GM21825 (cell line): ENCODE measurements around the gene GTPBP8.
A peak's percentile ranks its signal among the peaks of the same experiment; 100 is the strongest.

Experiments
- ATAC-seq: cut with Tn5 transposase; IDR thresholded peaks from one replicate; pipeline ENCODE4 v1.9.1; 2021; ENCODE audit warnings: mild to moderate bottlenecking, moderate library complexity; ENCODE audit not compliant: unreplicated experiment

GTPBP8 gene

DNA sequence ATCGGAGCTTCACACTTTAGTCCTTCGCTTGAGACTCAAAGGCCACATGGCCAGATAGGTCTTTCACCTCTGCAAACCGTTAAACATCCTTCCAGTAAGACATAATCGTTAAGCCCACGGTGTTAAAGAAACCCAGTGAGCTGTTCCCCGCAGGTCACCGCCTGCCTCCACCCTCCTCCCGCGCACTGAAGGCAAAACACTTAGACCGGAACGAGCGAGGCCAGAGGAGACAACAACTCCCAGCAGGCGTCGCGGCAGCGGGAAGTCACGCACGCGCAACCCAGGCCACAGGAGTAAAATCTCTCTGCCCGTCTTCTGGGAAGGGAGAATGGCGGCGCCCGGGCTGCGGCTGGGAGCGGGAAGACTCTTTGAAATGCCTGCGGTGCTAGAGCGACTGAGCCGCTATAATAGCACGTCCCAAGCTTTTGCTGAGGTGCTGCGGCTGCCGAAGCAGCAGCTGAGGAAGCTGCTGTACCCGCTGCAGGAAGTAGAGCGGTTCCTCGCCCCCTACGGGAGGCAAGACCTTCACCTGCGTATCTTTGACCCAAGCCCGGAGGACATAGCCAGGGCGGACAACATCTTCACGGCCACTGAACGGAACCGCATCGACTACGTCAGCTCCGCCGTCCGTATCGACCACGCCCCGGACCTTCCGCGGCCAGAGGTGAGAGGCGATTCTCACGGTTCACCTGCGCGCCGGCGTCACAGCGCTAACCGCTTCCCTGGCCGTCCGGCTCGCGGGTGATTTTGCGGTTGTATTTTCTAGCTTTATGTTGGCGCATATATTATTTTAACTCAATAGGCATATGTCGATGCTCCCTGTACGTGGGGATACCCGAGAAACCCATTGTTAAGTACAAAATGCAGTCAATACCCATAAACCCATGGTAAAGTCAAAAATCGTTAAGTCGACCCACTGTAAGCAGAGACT is at the start of gene GTPBP8:
Gene GTPBP8 (plus strand): TSS at position 313 of the 931 bp plus-strand sequence. CDS start 16 bp downstream, at position 329.
- peak; percentile 87 for ATAC-seq

DNA sequence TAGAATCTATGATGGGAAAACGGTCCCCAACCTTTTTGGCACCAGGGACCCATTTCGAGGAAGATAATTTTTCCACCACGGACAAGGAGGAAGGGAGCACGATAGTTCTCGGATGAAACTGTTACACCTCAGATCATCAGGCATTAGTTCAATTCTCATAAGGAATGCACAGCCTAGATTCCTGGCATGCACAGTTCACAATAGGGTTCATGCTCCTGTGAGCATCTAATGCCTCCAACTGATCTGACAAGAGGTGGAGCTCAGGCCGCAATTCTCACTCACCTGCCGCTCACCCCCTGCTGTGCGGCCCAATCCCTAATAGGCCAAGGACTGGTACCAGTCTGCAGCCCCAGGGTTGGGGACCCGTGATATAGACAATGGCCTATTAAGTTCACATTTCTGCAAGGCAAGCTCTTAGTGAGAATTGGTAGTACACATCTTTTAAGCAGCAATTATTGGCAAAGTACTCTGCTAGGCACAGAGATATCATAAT is 42.4 kb upstream of the GTPBP8 start:
- ATAC-seq: no peak

DNA sequence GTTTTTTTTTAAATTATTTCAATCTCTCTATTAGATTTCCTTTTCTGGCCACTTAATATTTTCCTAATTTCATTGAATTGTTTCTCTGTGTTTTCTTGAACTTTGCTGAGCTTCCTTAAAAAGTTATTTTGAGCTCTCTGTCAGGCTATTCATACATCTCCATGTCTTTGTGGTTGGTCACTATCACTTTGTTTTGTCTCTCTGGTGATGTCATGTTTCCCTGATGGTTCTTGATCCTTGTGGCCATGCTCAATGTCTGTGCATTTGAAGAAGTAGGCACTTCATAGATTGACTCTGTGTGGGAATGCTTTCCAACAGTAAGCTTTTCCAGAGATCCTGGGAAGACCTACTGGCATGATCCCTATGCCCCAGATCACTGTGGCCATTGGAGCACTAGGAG is 34.4 kb upstream of the GTPBP8 start:
- ATAC-seq: no peak

DNA sequence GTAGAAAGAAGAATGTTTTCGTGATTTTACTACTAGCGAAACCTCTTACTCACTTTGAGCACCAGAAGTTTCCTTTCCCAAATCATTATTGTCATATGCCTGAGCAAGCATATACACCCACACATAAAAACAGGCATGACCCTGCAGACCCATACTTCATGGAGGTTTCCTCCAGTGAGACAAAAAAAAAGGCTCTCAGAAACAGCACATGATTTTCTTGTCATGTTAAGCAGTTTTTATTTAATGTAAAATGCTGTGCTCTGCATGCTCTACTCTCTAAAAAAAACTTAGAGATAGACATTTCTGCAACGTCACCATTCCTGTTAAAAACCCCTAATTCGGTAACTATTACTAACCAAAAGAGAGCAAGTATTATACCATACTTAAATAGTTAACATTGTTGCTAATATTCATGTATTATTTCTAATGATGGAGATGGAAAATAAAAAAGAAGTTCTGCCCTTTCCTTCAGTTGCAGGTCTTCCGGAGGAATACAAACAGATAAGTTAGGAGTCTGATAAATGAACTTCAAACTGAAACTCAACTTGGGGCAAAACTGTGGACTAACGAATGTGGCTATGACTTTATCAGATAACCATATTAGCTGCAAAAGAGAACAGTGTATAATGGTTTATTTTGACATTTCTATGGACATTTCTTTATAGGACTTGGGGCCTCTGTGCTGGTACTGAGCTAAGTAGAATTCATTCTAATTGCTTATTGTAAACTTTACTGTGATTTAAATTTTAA is 31.8 kb upstream of the GTPBP8 start:
- peak; percentile 70 for ATAC-seq

DNA sequence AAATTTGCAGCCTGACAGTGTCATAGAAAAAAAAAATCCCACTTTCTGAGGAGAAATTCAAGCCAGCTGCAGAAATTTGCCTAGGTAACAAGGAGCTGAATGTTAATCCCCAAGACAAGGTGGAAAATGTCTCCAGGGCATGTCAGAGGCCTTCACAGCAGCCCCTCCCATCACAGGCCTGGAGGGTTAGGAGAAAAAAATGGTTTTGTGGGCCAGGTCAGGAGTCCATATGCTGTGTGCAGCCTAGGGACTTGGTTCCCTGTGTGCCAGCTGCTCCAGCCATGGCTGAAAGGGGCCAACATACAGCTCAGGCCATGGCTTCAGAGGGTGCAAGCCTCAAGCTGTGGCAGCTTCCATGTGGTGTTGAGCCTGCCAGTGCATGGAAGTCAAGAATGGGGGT is 27.1 kb upstream of the GTPBP8 start:
- no peak for ATAC-seq

DNA sequence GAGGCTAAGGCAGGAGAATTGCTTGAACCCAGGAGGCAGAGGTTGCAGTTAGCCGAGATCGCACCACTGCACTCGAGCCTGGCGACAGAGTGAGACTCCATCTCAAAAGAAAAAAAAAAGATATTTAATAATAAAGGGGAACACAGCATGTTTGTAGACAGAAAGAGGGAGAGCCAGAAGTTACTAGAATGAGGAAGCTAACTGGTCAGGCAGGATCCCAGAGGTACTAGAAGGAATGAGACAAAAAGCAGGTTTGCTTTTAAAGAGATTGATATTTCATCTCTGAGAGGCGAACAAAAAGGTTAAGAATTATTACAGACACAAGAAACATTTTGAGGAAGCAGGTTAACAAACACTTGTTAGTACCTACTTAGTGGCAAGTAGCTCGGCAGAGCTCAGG is 25.1 kb upstream of the GTPBP8 start:
- ATAC-seq: no peak

DNA sequence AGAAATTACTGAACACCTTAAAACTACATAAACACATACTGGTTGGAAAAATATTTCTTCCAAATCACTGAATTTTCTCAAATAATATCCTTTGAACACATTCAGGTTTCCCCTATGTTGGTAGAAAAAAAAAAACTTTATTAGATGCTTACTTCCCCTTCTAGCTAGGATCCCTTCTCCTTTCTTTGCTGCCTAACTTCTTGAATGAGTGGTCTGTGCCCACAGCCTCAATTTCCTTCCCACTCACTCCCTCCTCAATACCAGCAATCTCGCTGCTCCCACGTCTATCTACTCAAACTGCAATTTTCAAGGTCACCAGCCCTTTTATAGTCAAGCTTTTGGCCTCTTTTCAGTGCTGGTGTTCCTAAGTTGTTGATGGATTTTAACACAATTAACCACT is 24.2 kb upstream of the GTPBP8 start:
- no peak for ATAC-seq

DNA sequence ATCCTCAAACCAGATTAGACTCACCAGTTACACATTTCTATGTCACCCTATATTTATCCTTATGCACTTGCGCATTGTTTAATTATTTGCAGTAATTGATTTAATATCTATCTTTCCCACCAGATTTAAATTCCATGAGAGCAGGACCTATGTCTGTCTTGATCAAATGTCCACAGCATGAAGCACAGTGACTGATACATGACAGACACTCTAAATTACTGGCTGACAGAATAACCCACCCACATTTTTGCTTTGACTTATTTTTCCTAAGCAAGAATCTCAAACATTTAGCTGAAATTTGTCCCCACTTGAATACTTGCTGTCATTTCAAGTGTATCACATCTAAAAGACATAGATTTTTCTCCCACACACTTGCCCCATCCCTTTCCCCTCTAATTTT is 23.4 kb upstream of the GTPBP8 start:
- ATAC-seq: no peak

DNA sequence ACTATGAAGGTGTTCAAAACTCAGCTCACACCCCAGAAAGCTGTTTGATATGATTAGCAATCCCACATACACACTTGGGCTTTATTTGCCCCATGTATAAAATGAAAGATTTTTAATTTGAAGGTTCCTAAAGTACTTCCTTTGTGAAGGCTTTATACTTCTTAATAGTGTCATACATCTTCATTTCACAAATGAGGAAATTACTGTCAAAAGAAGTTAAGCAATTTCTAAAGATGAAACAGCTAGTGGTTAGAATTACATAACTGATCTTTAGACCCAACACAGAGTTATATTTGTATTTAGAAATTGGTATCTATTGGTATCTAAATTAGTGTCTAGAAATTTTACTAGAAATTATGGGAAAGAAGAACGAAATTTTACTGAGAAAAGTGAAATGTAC is 23.0 kb upstream of the GTPBP8 start:
- ATAC-seq: no peak

DNA sequence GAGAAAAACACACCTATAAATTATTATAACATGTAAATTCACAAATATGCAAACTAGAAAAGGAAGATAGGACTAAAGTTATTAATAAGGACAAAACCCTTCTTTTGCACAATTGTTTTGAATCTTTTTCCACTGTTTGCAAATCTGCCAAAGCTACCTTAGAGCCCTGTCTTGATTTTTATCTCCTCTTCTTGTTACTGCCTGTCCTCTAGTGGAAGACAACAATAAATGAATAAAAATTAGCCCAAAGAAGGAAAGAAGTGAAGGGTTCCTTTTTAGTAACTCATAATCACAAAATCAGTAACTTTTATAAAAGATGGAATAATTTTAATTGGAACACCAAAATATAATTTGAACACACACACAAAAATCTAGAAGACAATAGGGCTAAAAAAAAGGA is 18.6 kb upstream of the GTPBP8 start:
- no peak for ATAC-seq

DNA sequence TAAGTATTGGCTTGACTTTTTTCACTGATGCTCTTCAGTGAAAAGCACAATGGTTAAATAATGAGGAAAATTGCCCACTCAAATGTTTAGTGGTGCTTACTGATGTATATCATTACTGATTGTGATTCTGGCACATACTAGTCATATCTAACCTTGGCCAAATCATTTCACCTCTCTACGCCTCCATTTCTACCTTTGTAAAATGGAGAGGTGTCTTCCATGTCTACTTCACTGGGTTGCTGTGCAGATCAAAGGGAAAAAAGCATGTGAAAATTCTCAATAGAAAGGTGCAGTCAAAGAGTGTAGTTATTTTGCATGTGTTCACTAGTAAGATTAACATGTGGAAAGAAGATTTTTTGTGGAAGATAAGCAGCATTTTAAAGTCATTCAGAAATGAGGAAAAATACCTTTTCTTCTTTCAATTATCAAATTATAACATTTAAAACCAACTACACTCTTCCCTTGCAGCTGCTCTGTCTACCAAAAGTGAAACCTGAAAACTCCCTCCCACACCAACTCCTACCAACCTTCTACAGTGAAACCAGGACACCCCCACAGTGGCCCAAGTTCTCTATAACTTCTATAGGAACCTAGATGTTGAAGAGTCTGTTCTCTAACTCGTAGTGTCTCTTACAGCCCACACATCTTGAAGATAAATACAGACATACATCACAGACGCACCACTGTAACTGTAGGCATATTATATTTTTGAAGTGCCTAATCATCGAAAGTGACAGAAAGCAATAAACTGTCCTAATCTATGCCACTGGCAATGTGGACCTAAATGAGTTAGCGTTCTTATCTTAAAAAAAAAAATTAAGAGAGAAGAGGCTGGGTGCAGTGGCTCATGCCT is 17.2 kb upstream of the GTPBP8 start:
- peak; percentile 85 for ATAC-seq

DNA sequence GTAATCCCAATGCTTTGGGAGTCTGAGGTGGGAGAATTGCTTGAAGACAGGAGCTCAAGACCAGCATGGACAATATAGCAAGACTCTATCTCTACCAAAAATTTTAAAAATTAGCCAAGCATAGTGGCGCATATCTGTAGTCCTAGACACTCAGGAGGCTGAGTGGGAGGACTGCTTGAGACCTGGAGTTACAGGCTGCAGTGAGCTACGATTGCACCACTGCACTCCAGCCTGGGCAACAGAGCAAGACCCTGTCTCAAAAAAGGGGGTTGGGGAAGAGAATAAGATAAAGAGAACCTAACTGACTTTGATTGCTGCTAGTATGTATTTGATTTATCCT is 16.6 kb upstream of the GTPBP8 start:
- ATAC-seq: peak; percentile 28

DNA sequence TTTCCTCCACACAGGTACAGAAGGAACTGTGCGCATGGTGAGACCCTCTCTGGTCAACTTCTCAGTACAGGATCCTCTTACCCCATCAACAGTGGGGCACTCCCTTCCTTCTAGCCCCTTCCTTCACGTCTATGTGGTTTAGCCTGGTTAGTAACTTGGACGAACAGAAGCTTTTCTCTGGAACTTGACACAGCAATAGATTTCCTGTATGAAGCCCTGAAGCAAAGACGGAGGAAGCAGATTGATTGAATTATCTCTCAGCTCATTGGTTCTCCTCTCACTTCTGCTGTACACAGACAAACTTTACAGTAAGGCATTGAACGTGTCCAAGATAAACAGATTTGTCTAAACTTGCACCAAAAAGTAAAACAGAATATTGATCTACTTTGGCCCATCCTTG is 15.9 kb upstream of the GTPBP8 start, which contains the start of gene CD200R1:
Gene CD200R1 (minus strand): TSS at position 210 of the 400 bp plus-strand sequence. CDS start 246 bp downstream, outside the sequence.
- no peak for ATAC-seq

DNA sequence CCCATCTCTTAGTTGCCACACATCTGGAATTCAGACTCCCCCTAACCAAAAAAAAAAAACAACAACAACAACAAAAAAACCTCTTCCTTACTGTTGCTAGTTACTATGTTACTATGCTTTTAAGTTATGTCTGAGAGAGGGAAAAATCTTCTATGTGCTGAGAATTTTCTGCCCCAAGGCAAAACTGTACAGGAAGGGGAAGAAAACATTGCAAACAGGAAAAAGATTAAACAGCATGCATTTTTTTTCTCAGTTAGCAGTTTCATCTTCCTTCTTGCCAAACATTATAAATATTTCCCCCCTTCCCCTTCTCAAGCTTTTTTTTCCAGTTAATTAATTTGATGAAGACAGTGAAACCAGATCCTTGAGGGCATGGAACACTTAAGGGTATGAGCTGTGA is 14.8 kb upstream of the GTPBP8 start:
- ATAC-seq: no peak

DNA sequence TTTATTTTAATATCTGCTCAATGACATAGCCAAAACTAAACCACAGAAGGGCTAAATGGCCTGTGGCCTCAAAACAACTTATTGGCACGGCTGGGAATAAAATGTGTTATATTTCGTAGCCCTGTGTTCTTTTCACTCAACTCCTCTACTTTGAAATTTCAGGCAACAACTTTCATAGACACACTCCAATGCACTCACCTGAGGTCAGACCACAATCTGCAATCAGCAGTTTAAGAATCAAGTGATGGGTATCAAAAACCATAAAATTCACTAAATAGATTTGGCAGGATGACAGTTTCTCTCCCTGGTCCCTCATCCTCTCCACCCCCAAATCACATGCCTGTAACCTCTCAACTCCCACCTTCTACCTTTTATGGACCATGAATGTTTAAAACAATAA is 13.8 kb upstream of the GTPBP8 start:
- ATAC-seq: no peak

DNA sequence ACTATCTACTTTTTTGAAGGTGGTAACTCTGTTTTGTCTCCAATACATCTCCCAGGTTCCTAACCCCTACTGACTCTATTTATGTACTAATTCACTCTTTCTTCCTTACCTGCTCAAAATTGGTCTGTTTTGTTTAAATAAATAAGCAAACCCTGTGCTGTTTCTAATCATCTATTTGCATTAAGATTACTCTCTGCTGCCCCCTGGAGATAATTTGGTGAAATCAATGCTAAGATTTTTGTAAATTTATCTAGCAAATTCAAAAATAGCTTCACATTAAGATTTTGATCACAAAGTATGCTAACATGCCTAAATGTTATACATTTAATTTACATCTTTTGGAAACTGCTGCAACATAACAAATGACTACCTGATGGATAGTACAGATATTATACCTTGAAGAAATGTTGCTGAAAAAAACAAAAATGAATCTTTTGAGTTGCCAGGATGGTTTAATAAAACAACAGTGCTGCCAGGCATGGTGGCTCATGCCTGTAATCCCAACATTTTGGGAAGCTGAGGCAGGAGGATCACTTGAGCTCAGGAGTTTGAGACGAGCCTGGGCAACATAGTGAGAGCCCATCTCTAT is 11.4 kb upstream of the GTPBP8 start:
- ATAC-seq: no peak

DNA sequence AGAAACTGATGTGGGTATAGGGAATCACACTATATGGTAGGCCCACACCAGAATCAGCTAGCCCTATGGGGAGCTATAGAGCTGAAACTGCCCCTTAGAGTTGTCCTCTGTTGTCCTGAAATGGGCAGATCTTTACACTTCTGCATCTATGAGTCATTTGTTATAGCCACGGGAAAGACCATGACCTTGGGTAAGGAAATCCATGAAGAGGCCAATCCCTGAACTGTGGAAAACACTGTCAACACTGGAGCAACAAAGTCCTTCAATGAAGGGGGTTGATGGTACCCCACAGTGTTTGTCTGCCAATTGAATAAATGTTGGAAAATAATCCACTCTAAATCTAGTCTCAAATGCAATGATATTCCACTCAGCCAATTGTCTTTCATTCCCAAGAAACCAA is 10.7 kb upstream of the GTPBP8 start:
- ATAC-seq: no peak

DNA sequence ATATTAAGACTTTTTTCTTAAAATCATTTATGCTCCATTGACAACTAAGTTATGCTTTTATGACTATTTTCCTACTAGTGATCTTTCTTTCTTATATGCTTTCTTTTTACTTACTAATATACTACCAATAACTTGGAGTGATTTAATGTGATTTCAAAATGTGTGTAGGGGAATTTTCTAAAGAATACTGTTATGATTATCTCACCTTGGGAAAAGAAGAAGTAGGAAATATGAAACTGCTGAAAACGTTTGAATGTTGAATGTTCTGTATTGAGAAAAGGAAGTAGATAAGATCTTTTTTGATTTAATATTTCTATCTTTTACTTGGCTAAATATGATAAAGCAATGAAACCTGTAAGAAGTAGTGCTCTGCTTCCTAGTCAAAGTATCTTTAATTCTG is 8.1 kb upstream of the GTPBP8 start:
- ATAC-seq: no peak

DNA sequence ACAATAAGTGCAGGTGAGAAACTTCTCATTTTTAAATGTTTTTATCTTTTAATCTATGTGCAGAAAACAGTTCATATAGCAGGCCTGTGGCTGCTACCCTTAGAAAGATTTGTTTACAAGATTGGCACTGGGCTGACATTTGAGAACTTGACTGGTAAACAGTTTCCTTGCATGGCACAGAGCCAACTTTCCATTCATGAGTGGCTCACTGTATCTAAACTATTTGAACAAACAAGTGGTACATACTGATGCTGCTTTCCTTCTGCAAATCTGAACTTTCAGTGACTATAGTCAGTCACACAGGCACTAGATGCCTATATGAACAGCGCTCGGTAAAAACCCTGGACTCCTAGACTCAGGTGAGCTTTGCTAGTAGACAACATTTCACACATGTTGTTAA is 6.3 kb upstream of the GTPBP8 start:
- ATAC-seq: no peak

DNA sequence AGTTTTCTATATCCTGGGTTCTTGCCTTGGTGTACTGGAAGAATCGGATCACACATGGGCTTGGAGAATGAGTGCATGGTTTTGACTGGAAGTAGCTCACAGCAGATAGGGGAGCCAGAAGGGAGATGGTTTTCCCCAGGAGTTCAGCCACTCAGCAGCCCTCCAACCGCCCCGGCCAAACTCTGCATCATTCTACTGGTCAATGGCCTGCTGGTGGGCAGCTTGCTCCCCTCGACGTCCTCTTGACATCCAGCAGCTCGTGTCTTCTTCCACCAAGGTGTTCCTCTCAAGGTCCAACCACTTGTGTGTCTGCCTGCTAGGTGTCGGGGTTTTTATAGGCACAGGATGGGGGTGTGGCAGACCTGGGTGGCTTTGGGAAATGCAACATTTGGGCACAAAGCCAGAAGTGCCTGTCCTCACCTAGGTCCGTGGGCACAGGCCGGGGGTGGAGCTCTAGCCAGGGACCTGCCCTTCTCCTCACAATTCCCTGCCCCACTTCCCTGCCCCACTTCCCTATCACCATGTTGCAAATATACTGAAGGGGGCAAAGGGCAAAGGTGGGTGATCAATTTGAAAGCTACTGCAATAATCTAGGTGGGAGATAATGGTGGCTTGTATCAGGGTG is 3.0 kb upstream of the GTPBP8 start:
- no peak for ATAC-seq
